OCI-LY1 (cell line): ENCODE results near the gene SMOC2.

Experiments used
- CTCF ChIP-seq: fragments of 200-600 bp; sonication (generic), shearing (Covaris generic); IDR thresholded peaks from 2 replicates; pipeline ENCODE4 v1.5.1; 2017; ENCODE audit warnings: mild to moderate bottlenecking, antibody characterized with exemption, low read length, moderate library complexity, mixed read lengths
- EZH2 ChIP-seq: fragments of 200-600 bp; sonication (generic), shearing (Covaris generic); IDR thresholded peaks from 2 replicates; pipeline ENCODE4 v1.8.0; 2017; ENCODE audit warnings: borderline replicate concordance, mixed run types, mild to moderate bottlenecking, antibody characterized with exemption, low read length, moderate library complexity, mixed read lengths

DNA sequence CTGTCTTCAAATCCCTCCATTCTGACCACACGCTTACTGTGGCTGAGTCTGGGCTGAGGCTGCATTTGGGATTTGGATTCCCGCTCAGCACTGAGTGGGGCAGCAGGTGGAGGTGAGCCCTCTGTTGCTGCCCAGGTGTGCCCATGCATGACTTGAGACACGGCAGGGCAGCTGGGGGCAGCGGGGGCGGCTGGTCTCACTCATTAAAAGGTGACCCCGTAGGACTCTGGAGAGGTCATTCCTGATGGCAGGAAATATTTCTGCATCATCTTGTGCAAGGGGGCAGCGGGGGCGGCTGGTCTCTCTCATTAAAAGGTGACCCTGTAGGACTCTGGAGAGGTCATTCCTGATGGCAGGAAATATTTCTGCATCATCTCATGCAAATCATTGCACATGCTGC, 49.8 kb downstream of the SMOC2 start:
- no peak for TF ChIP-seq CTCF
- TF ChIP-seq EZH2 = no peak
